Psoas muscle (tissue), 8 donors: ENCODE results near the gene FAM149A. TPM values are rescaled to one million over a fixed set of nuclear protein-coding genes. Genes with fewer than 3 reads are reported as not detected.
A peak's percentile ranks its signal among the peaks of the same experiment; 100 is the strongest.

Experiments used
- ATAC-seq, 4 donors: fragments of 200-7000 bp; cut with Tn5 transposase; one replicate each; pipeline ENCODE4 v1.9.1; 2020; ENCODE audit warnings: moderate library complexity in 3 of 4, mild to moderate bottlenecking in 2 of 4
- DNase-seq, 2 donors: peaks; one replicate each; pipeline ENCODE4 v3.0.0-alpha.2; 2020
- H3K27ac ChIP-seq: fragments of 200-600 bp; one replicate; pipeline ENCODE4 v1.8.0; 2022
- H3K27me3 ChIP-seq, 3 donors: fragments of 200-600 bp in 1 of 3; one replicate each; pipeline versions ENCODE4 v1.6.1 to v1.8.0; 2013 to 2022; ENCODE audit warnings: low read length in 2 of 3, mild to moderate bottlenecking in 2 of 3, moderate library complexity in 1 of 3; ENCODE audit not compliant: insufficient read depth in 3 of 3
- H3K36me3 ChIP-seq, 2 donors: fragments of 200-600 bp in 1 of 2; one replicate each; pipeline versions ENCODE4 v1.6.1 to v1.8.0; 2013 to 2022; ENCODE audit warnings: low read depth in 1 of 2, mild to moderate bottlenecking in 1 of 2, moderate library complexity in 1 of 2; ENCODE audit not compliant: insufficient read depth in 1 of 2
- H3K4me1 ChIP-seq: fragments of 200-600 bp; one replicate; pipeline ENCODE4 v1.8.0; 2022
- H3K4me3 ChIP-seq: fragments of 200-600 bp; one replicate; pipeline ENCODE4 v1.8.0; 2022; ENCODE audit warnings: mild to moderate bottlenecking
- H3K9me3 ChIP-seq: fragments of 200-600 bp; one replicate; pipeline ENCODE4 v1.8.0; 2022
- CTCF ChIP-seq: fragments of 200-600 bp; IDR thresholded peaks from one replicate; pipeline ENCODE4 v1.8.0; 2022; ENCODE audit warnings: antibody characterized with exemption
- WGBS, 3 donors: extraction: QIAGEN DNeasy Blood & Tissue Kit; methylation state at CpG; one replicate each; pipeline versions ENCODE4 v1.1.6 to v1.1.7; 2013; 5-methylcytosine and 5-hydroxymethylcytosine counted together
- intact Hi-C, 2 donors: fragments of 100-400 bp; cut with DNase I; formaldehyde crosslinking; loops; one replicate each; pipeline versions ENCODE4 v1.11.0 to v1.14.2; 2022
- polyA plus RNA-seq, 3 donors: library from polyadenylated mRNA; stranded (reverse); fragments of 200-250 nt; gene quantifications; one replicate each; pipeline ENCODE4 v1.2.3, GENCODE V29; 2013
- total RNA-seq, 4 donors: library from RNA; stranded (reverse); fragmentation: NEBNext Ultra II Directional in 2 of 4; extraction: Animal tissue kit (Norgen Biotek cat#: 25700) in 2 of 4; gene quantifications; one replicate each; pipeline versions ENCODE4 v1.2.1 to v1.2.4, GENCODE V29; 2021 to 2023
- donor health status: healthy with polysubstance abuse.
- donor health status: DM: no; HTN: no; CAD: no; lungs with moderate emphysema.
- donor health status: Bipolar disorder and iron deficiency.
- donor health status: healthy.
- donor health status: DM: yes; HTN: yes; CAD: no.
- donor health status: DM: no; HTN: no; CAD: no.
- donor health status: DM: no; HTN: no; CAD: no.
- donor health status: DM: yes; HTN: yes; CAD: no.

Gene FAM149A
- total and polyA plus RNA-seq, 7 donors: 1.0 to 9.0 (median 5.8) TPM

- Histone ChIP-seq H3K27ac (peak overlapping the region; percentile 23), H3K9me3 (no peaks in the 10 kb centered on the region), H3K27me3 (no peaks in the 10 kb centered on the region), H3K4me3 (peak overlapping the region; percentile 53), H3K36me3 (peaks cover 0 to 12% of the 10 kb centered on the region in 2 donors), H3K4me1 (no peaks in the 10 kb centered on the region)
- intact Hi-C loops: loop anchor here in 1 of 2 donors (5.0 kb wide), 1 partner anchor 1472 kb away; the partner anchor contains the start of gene CENPU
- WGBS, 3 donors: 78 to 85% (median 83%) methylated on average over 13 of the region's 13 CpGs
- TF ChIP-seq CTCF: no peak
- no peak for ATAC-seq
- no peak for DNase-seq
These were observed 100.2 kb downstream of the FAM149A start for GRCh38 chr4:186204686-186205085.

GRCh38 chr4:186205156-186205555 lies 100.7 kb downstream of the FAM149A start:
- WGBS, 3 donors: 79 to 84% (median 82%) methylated on average over 8 of the region's 8 CpGs

GRCh38 chr4:186216465-186217024 lies 112.0 kb downstream of the FAM149A start:
- Histone ChIP-seq H3K27me3 (no peaks in the 10 kb centered on the region), H3K4me3 (no peak overlapping the region), H3K4me1 (no peaks in the 10 kb centered on the region), H3K27ac (no peak overlapping the region), H3K9me3 (no peaks in the 10 kb centered on the region), H3K36me3 (peaks cover 0 to 5% of the 10 kb centered on the region in 2 donors)
- TF ChIP-seq CTCF: no peak
- 31 to 44% (median 39%) methylated on average over 8 of the region's 8 CpGs for WGBS, 3 donors
- intact Hi-C loops: no loop called here
- peak in 1 of 4 donors; percentile 19 for ATAC-seq
- DNase-seq: no peak

More at GRCh38 chr4:186205156-186205555, 100.7 kb downstream of the FAM149A start:
- DNase-seq (no peak), ATAC-seq (no peak)
- intact Hi-C loops: no loop called here
- TF ChIP-seq CTCF: no peak
- no peaks in the 10 kb centered on the region for H3K4me1 ChIP-seq
- no peaks in the 10 kb centered on the region for H3K27me3 ChIP-seq
- H3K4me3 ChIP-seq: no peak overlapping the region
- no peaks in the 10 kb centered on the region for H3K9me3 ChIP-seq
- no peak overlapping the region for H3K27ac ChIP-seq
- peaks cover 0 to 17% of the 10 kb centered on the region in 2 donors for H3K36me3 ChIP-seq

- intact Hi-C loops: no loop called here
- DNase-seq (no peak), ATAC-seq (no peak)
- TF ChIP-seq CTCF: no peak
- H3K27ac ChIP-seq: no peak overlapping the region
- no peaks in the 10 kb centered on the region for H3K9me3 ChIP-seq
- peaks cover 0 to 5% of the 10 kb centered on the region in 2 donors for H3K36me3 ChIP-seq
- 76 to 83% (median 77%) methylated on average over 1 of the region's 1 CpG for WGBS, 3 donors
- H3K27me3 ChIP-seq: no peaks in the 10 kb centered on the region
- no peaks in the 10 kb centered on the region for H3K4me1 ChIP-seq
- H3K4me3 ChIP-seq: no peak overlapping the region
These were observed 113.3 kb downstream of the FAM149A start for GRCh38 chr4:186217733-186218293.
